CD4-positive, alpha-beta T cell (primary cell): Measurements from ENCODE around the gene NDOR1. TPM values are rescaled to one million over a fixed set of nuclear protein-coding genes. Genes with fewer than 3 reads are reported as not detected.

Experiments used
- ATAC-seq: fragments of 200-7000 bp; cut with Tn5 transposase; one replicate; pipeline ENCODE4 v1.10.0; 2022; ENCODE audit warnings: mild to moderate bottlenecking; ENCODE audit not compliant: poor library complexity
- CTCF ChIA-PET: fragments of 350-600 bp; sonication (Branson Sonifier 250); formaldehyde crosslinking; loops from one replicate; lab custom pipeline; 2021; ENCODE audit warnings: antibody characterized with exemption, inconsistent platforms; lab: Charles Lee
- POLR2A ChIA-PET: fragments of 350-600 bp; sonication (Branson Sonifier 250); formaldehyde crosslinking; loops from one replicate; lab custom pipeline; 2021; ENCODE audit warnings: antibody characterized with exemption, inconsistent platforms; lab: Charles Lee
- DNase-seq, 14 experiments: peaks; one replicate each; pipeline ENCODE4 v3.0.0-alpha.2; 2013 to 2020; ENCODE audit warnings: mixed read lengths in 2 of 14
- H3K27ac ChIP-seq, 2 donors: one replicate each; pipeline versions ENCODE4 v1.5.1 to v1.7.0; 2013; ENCODE audit warnings: low read length in 2 of 2, low read depth in 1 of 2, mild to moderate bottlenecking in 1 of 2
- H3K27me3 ChIP-seq, 2 experiments: 1 replicate in 1 of 2; 2 replicates in 1 of 2; pipeline versions ENCODE4 v1.6.1 to v1.7.0; 2013; ENCODE audit warnings: low read length in 2 of 2, control low read depth in 1 of 2, mild to moderate bottlenecking in 1 of 2, moderate library complexity in 1 of 2; ENCODE audit not compliant: insufficient read depth in 2 of 2, control insufficient read depth in 1 of 2
- H3K36me3 ChIP-seq: one replicate; pipeline ENCODE4 v1.6.1; 2013; ENCODE audit warnings: low read length, control low read depth; ENCODE audit not compliant: insufficient read depth
- H3K4me1 ChIP-seq: one replicate; pipeline ENCODE4 v1.6.1; 2013; ENCODE audit warnings: low read length, control low read depth; ENCODE audit not compliant: insufficient read depth
- H3K4me3 ChIP-seq: one replicate; pipeline ENCODE4 v1.5.1; 2013; ENCODE audit warnings: mild to moderate bottlenecking, low read length, moderate library complexity
- H3K9me3 ChIP-seq, 2 experiments: 1 replicate in 1 of 2; 2 replicates in 1 of 2; pipeline versions ENCODE4 v1.6.1 to v1.7.0; 2013; ENCODE audit warnings: low read length in 2 of 2, mild to moderate bottlenecking in 2 of 2, control low read depth in 1 of 2, moderate library complexity in 1 of 2; ENCODE audit not compliant: control insufficient read depth in 1 of 2, insufficient read depth in 1 of 2
- H3K27ac Mint-ChIP-seq: one replicate; pipeline ENCODE4 v1.8.0; 2020; ENCODE audit warnings: mixed read lengths
- H3K27me3 Mint-ChIP-seq: one replicate; pipeline ENCODE4 v1.8.0; 2021; ENCODE audit warnings: mixed read lengths
- H3K36me3 Mint-ChIP-seq: one replicate; pipeline ENCODE4 v1.8.0; 2021; ENCODE audit warnings: low read depth, mixed read lengths
- H3K4me1 Mint-ChIP-seq: one replicate; pipeline ENCODE4 v1.8.0; 2021; ENCODE audit warnings: low read depth, mixed read lengths
- H3K4me3 Mint-ChIP-seq: one replicate; pipeline ENCODE4 v1.8.0; 2020; ENCODE audit warnings: mild to moderate bottlenecking, mixed read lengths
- H3K9me3 Mint-ChIP-seq: one replicate; pipeline ENCODE4 v1.8.0; 2020; ENCODE audit warnings: mixed read lengths
- CTCF ChIP-seq: fragments of 200-600 bp; IDR thresholded peaks from one replicate; pipeline ENCODE4 v1.8.0; 2022; ENCODE audit warnings: antibody characterized with exemption, mild to moderate bottlenecking
- intact Hi-C, 2 experiments: fragments of 100-400 bp; cut with DNase I in 1 of 2; cut with micrococcal nuclease in 1 of 2; formaldehyde crosslinking; loops; one replicate each; pipeline versions ENCODE4 v1.15.1 to v1.9.0; 2023 to 2025; cut with DNase I, micrococcal nuclease
- total RNA-seq, 174 experiments: library from RNA in 2 of 174; stranded (reverse) in 2 of 174; gene quantifications; one replicate each; pipeline ENCODE4 v1.2.3 and lab custom pipeline; 2021 to 2026

The NDOR1 gene
- total RNA-seq, 2 experiments from 2014 or later, result 22.8 to 25.3 TPM

DNA sequence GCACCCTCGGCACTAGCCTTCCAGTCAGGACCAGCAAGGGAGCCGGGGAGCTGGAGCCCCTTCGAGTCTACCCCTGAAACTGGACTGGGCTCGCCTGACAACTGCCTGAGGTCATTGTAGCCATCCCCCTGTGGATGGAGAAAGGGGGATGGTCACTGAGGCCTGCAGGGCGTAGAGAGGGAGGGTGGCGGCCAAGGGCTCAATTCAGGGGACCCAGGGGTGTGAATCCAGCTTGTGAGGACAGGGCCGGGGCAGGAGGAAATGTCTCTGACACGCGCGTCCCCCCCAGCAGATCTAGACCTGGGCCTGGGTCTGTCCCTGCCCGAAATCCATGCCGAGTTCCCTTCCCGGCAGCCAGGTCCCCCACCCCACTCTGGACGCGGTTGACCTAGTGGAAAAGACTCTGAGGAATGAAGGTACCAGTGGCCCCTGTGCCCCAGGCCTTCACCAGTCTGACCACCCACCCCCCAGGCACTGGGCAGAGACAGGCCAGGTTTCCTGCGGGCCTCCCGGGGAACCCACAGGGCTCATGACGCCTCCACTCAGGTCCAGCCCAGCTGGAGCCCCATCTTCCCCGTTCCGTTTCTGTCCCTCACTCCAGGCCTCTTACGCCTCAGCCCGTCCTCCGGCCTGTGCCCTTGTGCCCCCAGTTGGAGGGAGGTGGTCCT lies 26.0 kb downstream of the NDOR1 start:
- DNase-seq, result no peak
- peaks cover 11% of the 10 kb centered on the region for H3K27me3 Mint-ChIP-seq
- peaks cover 5% of the 10 kb centered on the region for H3K4me1 Mint-ChIP-seq
- Histone ChIP-seq H3K4me1 (peaks cover 16% of the 10 kb centered on the region), H3K36me3 (no peaks in the 10 kb centered on the region), H3K9me3 (peaks cover 0 to 10% of the 10 kb centered on the region in 2 experiments), H3K4me3 (no peak overlapping the region), H3K27me3 (peaks cover 3 to 16% of the 10 kb centered on the region in 2 experiments), H3K27ac (no peak overlapping the region)
- CTCF ChIA-PET, result no interaction called here
- intact Hi-C loops, result no loop called here
- no peak overlapping the region for H3K4me3 Mint-ChIP-seq
- no peaks in the 10 kb centered on the region for H3K36me3 Mint-ChIP-seq
- ATAC-seq, result no peak
- no peaks in the 10 kb centered on the region for H3K9me3 Mint-ChIP-seq
- H3K27ac Mint-ChIP-seq, result no peak overlapping the region
- POLR2A ChIA-PET, result no interaction called here
- TF ChIP-seq CTCF, result no peak

DNA sequence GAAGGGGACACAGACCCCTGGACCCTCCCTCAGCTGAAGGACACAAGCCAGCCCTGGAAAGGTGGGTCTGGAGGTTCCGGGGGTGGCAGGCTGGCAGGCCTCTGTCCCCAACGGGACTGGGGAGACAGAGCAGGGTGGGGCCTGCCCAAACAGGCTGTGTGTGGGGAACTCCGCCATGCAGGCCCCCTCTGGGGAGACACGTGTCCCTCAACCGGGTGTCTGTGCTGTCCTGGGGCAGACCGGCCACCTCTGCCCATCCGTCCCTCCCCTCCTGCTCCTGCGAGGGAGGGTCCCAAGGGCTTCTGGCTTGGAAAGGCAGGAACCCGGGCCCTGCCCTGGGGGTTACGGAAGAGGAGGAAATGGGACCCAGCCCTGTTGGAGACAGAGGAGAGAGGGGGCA lies 26.6 kb downstream of the NDOR1 start:
- peaks cover 5% of the 10 kb centered on the region for H3K4me1 Mint-ChIP-seq
- Histone ChIP-seq H3K4me3 (no peak overlapping the region), H3K9me3 (peaks cover 0 to 10% of the 10 kb centered on the region in 2 experiments), H3K27me3 (peaks cover 3 to 16% of the 10 kb centered on the region in 2 experiments), H3K36me3 (no peaks in the 10 kb centered on the region), H3K27ac (no peak overlapping the region), H3K4me1 (peaks cover 21% of the 10 kb centered on the region)
- peaks cover 11% of the 10 kb centered on the region for H3K27me3 Mint-ChIP-seq
- POLR2A ChIA-PET, result no interaction called here
- CTCF ChIA-PET, result no interaction called here
- H3K4me3 Mint-ChIP-seq, result no peak overlapping the region
- H3K36me3 Mint-ChIP-seq, result no peaks in the 10 kb centered on the region
- no peak for DNase-seq
- intact Hi-C loops, result no loop called here
- no peak overlapping the region for H3K27ac Mint-ChIP-seq
- ATAC-seq, result no peak
- no peaks in the 10 kb centered on the region for H3K9me3 Mint-ChIP-seq
- TF ChIP-seq CTCF, result no peak

DNA sequence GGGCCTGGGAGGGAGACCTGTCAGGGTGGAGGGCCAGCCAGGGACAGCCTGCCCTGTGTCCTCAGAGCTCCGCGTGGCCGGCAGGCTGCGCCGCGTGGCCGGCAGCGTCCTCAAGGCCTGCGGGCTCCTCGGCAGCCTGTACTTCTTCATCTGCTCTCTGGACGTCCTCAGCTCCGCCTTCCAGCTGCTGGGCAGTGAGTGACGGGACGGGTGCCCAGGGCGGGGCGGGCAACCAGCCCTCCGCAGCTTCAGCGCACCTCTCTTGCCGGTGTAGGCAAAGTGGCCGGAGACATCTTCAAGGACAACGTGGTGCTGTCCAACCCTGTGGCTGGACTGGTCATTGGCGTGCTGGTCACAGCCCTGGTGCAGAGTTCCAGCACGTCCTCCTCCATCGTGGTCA lies 27.0 kb downstream of the NDOR1 start:
- no peak for DNase-seq
- CTCF ChIA-PET, result no interaction called here
- Histone ChIP-seq H3K4me3 (no peak overlapping the region), H3K36me3 (no peaks in the 10 kb centered on the region), H3K27me3 (peaks cover 3 to 16% of the 10 kb centered on the region in 2 experiments), H3K9me3 (peaks cover 0 to 10% of the 10 kb centered on the region in 2 experiments), H3K4me1 (peaks cover 21% of the 10 kb centered on the region), H3K27ac (no peak overlapping the region)
- no peaks in the 10 kb centered on the region for H3K9me3 Mint-ChIP-seq
- H3K36me3 Mint-ChIP-seq, result no peaks in the 10 kb centered on the region
- H3K27ac Mint-ChIP-seq, result no peak overlapping the region
- POLR2A ChIA-PET, result no interaction called here
- H3K4me1 Mint-ChIP-seq, result peaks cover 3% of the 10 kb centered on the region
- no peak overlapping the region for H3K4me3 Mint-ChIP-seq
- no peak for TF ChIP-seq CTCF
- ATAC-seq, result no peak
- intact Hi-C loops, result no loop called here
- H3K27me3 Mint-ChIP-seq, result peaks cover 9% of the 10 kb centered on the region
